Measurements from ENCODE around the gene PCDHGB1.
"Not testable (repeated sequence)": the region's sequence is repeated elsewhere in the genome, so short reads cannot be mapped to it uniquely, and the experiment has no call there.

The PCDHGB1 gene

GRCh38 chr5:141384471-141385267 lies 34.8 kb downstream of the PCDHGB1 start:
- no peak overlapping the region for H3K4me3 ChIP-seq (replicated peaks; ENCODE audit: low read depth, low read length)
- TF ChIP-seq CTCF (IDR thresholded peaks at IDR 0.05; ENCODE audit: insufficient read depth, low read length, poor library complexity, severe bottlenecking), result no peak
- no peaks in the 10 kb centered on the region for H3K36me3 ChIP-seq (ENCODE audit: control insufficient read depth, insufficient read depth, low read length)
- no peak for DNase-seq (ENCODE audit: extremely low read depth, insufficient read length)
- H3K27me3 ChIP-seq (replicated peaks; ENCODE audit: control insufficient read depth, insufficient read depth, low read length), result no peaks in the 10 kb centered on the region

DNA sequence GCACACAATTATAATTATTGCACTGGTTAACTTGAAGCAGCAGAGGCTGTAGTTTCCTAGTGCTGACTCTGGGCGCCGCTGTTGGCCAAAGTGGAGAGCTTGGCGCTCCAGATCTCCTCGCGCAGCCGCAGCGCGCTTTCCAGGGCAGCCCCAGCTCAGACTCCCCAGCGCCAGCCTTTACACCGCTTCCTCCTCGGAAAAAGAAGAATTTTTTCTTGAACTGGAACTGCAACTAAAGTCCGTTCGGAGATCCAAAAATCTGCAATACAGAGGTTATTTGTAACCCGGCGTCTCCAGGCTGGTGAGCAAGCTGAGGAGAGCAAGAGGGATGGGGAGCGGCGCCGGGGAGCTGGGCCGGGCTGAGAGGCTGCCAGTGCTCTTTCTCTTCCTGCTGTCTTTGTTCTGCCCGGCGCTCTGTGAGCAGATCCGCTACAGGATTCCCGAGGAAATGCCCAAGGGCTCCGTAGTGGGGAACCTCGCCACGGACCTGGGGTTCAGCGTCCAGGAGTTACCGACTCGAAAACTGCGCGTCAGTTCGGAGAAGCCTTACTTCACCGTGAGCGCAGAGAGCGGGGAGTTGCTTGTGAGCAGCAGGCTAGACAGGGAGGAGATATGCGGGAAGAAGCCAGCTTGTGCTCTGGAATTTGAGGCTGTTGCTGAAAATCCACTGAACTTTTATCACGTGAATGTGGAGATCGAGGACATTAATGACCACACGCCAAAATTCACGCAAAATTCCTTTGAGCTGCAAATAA lies 37.8 kb downstream of the PCDHGB1 start, which contains the start of gene PCDHGB4:
Gene PCDHGB4, plus strand, starts transcription at position 142 of the 755 bp plus-strand sequence. Its CDS starts 187 bp downstream, at position 329.
- not testable (repeated sequence) for H3K27me3 ChIP-seq (replicated peaks; ENCODE audit: control insufficient read depth, insufficient read depth, low read length); H3K36me3 ChIP-seq (ENCODE audit: control insufficient read depth, insufficient read depth, low read length); DNase-seq (ENCODE audit: extremely low read depth, insufficient read length); H3K4me3 ChIP-seq (replicated peaks; ENCODE audit: low read depth, low read length)

GRCh38 chr5:141388661-141389060 lies 38.8 kb downstream of the PCDHGB1 start:
- no peaks in the 10 kb centered on the region for H3K36me3 ChIP-seq (ENCODE audit: control insufficient read depth, insufficient read depth, low read length)
- no peak overlapping the region for H3K4me3 ChIP-seq (replicated peaks; ENCODE audit: low read depth, low read length)
- H3K27me3 ChIP-seq (replicated peaks; ENCODE audit: control insufficient read depth, insufficient read depth, low read length), result no peaks in the 10 kb centered on the region
- DNase-seq (ENCODE audit: extremely low read depth, insufficient read length), result no peak
- no peak for TF ChIP-seq CTCF (IDR thresholded peaks at IDR 0.05; ENCODE audit: insufficient read depth, low read length, poor library complexity, severe bottlenecking)

- DNase-seq (ENCODE audit: extremely low read depth, insufficient read length), result no peak
- TF ChIP-seq CTCF (IDR thresholded peaks at IDR 0.05; ENCODE audit: insufficient read depth, low read length, poor library complexity, severe bottlenecking), result no peak
- Histone ChIP-seq H3K27me3 (replicated peaks; ENCODE audit: control insufficient read depth, insufficient read depth, low read length) (no peaks in the 10 kb centered on the region), H3K36me3 (ENCODE audit: control insufficient read depth, insufficient read depth, low read length) (no peaks in the 10 kb centered on the region), H3K4me3 (replicated peaks; ENCODE audit: low read depth, low read length) (no peak overlapping the region)
These were observed 39.5 kb downstream of the PCDHGB1 start for GRCh38 chr5:141389153-141390042.

DNA sequence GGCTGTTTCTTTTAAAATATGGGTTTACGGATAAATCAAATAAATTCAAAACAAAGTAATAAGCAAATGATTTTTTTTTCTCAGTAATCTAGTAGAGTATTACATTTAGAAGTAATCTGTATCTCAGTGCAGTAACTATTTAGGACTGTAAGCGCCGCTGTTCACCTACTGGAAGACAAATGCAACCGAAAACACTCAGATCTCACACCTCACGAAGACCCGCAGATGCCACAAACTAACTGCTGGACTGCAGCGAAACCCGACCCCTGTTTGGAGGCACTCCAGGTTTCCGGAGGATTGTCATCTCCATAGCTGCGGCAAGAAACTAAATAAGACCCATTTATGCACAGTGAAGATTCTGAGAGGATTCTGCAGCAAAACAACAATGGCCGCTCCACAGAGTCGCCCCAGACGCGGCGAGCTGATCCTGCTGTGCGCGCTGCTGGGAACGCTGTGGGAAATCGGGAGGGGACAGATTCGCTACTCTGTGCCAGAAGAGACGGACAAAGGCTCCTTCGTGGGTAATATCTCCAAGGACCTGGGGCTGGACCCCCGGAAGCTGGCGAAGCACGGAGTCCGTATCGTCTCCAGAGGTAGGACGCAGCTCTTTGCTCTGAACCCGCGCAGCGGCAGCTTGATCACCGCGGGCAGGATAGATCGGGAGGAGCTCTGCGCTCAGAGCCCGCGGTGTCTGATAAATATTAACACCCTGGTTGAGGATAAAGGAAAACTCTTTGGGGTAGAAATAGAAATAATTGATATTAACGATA lies 42.7 kb downstream of the PCDHGB1 start, which contains the start of gene PCDHGA8:
Gene PCDHGA8, plus strand, starts transcription at position 205 of the 770 bp plus-strand sequence. Its CDS starts 181 bp downstream, at position 386.
- DNase-seq (ENCODE audit: extremely low read depth, insufficient read length), result no peak
- no peak for TF ChIP-seq CTCF (IDR thresholded peaks at IDR 0.05; ENCODE audit: insufficient read depth, low read length, poor library complexity, severe bottlenecking)
- no peaks in the 10 kb centered on the region for H3K27me3 ChIP-seq (replicated peaks; ENCODE audit: control insufficient read depth, insufficient read depth, low read length)
- no peak within 1 kb of the TSS for H3K4me3 ChIP-seq (replicated peaks; ENCODE audit: low read depth, low read length)
- no peaks in the 10 kb centered on the region for H3K36me3 ChIP-seq (ENCODE audit: control insufficient read depth, insufficient read depth, low read length)

Data from GM06990 (cell line).